K562 (cell line): ENCODE results near the gene RNF128. TPM values are rescaled to one million over a fixed set of nuclear protein-coding genes. Genes with fewer than 3 reads are reported as not detected.

Experiments
- ATAC-seq: fragments of 200-7000 bp; cut with Tn5 transposase; 3 replicates; pipeline ENCODE4 v1.9.1; 2020; ENCODE audit warnings: moderate library complexity
- BruUV-seq: library from RNA; stranded (reverse); fragments of 400-500 nt; replicated peaks from 2 replicates; lab custom pipeline; 2021; lab: Mats Ljungman, UMichigan
- CTCF ChIA-PET: fragments of 300-600 bp; formaldehyde crosslinking; extraction: SDS; loops from one replicate; lab custom pipeline; 2021; ENCODE audit warnings: low intra/inter-chr PET ratio; lab: Yijun Ruan, JAX
- POLR2A ChIA-PET: fragments of 300-600, 350-650 bp; sonication (Branson Sonifier 250); formaldehyde crosslinking; extraction: SDS; loops from one replicate; lab custom pipeline; 2021; ENCODE audit warnings: antibody characterized with exemption, inconsistent platforms; lab: Yijun Ruan, JAX
- DNase-seq, 4 experiments: peaks; one replicate each; pipeline versions ENCODE4 v3.0.0 to v3.0.0-alpha.2; 2011 to 2018; ENCODE audit warnings: low spot score in 3 of 4, mixed read lengths in 3 of 4; ENCODE audit errors: extremely low read depth in 1 of 4
- FAIRE-seq: peaks from 2 replicates; lab custom pipeline; 2011; peaks lifted over from hg19 to GRCh38; lab: Jason Lieb, UNC
- H2AFZ ChIP-seq: 2 replicates; pipeline ENCODE4 v1.6.0; 2011; ENCODE audit warnings: low read depth, low read length, control low read depth, inconsistent platforms
- H3K27ac ChIP-seq: fragments of 200-600 bp; 3 replicates; pipeline ENCODE4 v1.8.0; 2011; ENCODE audit warnings: low read depth, mild to moderate bottlenecking, control low read depth, inconsistent platforms, low read length, moderate library complexity, mixed read lengths; ENCODE audit errors: extremely low read depth
- H3K27me3 ChIP-seq, 2 experiments: fragments of 300-600 bp in 1 of 2; 2 replicates in 1 of 2; 3 replicates in 1 of 2; pipeline versions ENCODE4 v1.6.0 to v1.8.0; 2011; ENCODE audit warnings: inconsistent platforms in 2 of 2, low read length in 2 of 2, mild to moderate bottlenecking in 1 of 2, mixed read lengths in 1 of 2, moderate library complexity in 1 of 2; ENCODE audit not compliant: control insufficient read depth in 2 of 2, insufficient read depth in 2 of 2
- H3K36me3 ChIP-seq: fragments of 300-600 bp; 3 replicates; pipeline ENCODE4 v1.8.0; 2011; ENCODE audit warnings: mild to moderate bottlenecking, low read length, inconsistent platforms; ENCODE audit not compliant: control insufficient read depth, insufficient read depth
- H3K4me1 ChIP-seq, 2 experiments: fragments of 200-600 bp in 1 of 2; replicated peaks in 1 of 2; 2 replicates in 1 of 2; 3 replicates in 1 of 2; pipeline versions ENCODE4 v1.5.1 to v1.8.0; 2011; ENCODE audit warnings: inconsistent platforms in 2 of 2, low read length in 2 of 2, mild to moderate bottlenecking in 1 of 2, mixed read lengths in 1 of 2, moderate library complexity in 1 of 2; ENCODE audit not compliant: control insufficient read depth in 2 of 2, insufficient read depth in 2 of 2
- H3K4me2 ChIP-seq: 2 replicates; pipeline ENCODE4 v1.6.1; 2011; ENCODE audit warnings: low read length, control low read depth, inconsistent platforms, mixed read lengths; ENCODE audit not compliant: insufficient read depth
- H3K4me3 ChIP-seq: fragments of 200-600 bp; sonication (generic), shearing (Covaris generic); 2 replicates; pipeline ENCODE4 v1.5.1; 2016; ENCODE audit warnings: control low read depth, inconsistent platforms
- H3K79me2 ChIP-seq: fragments of 200-600 bp; 3 replicates; pipeline ENCODE4 v1.8.0; 2011; ENCODE audit warnings: low read length, inconsistent platforms; ENCODE audit not compliant: control insufficient read depth, insufficient read depth
- H3K9ac ChIP-seq, 2 experiments: 2 replicates each; pipeline versions ENCODE4 v1.6.0 to v1.6.1; 2011; ENCODE audit warnings: low read depth in 2 of 2, low read length in 2 of 2, control low read depth in 1 of 2, inconsistent platforms in 1 of 2, mild to moderate bottlenecking in 1 of 2, mixed read lengths in 1 of 2; ENCODE audit not compliant: insufficient read depth in 1 of 2
- H3K9me1 ChIP-seq: one replicate; pipeline ENCODE4 v1.6.0; 2011; ENCODE audit warnings: inconsistent platforms, mild to moderate bottlenecking, low read length, moderate library complexity; ENCODE audit not compliant: control insufficient read depth, insufficient read depth
- H3K9me3 ChIP-seq: replicated peaks from 2 replicates; pipeline ENCODE4 v1.5.1; 2011; ENCODE audit warnings: low read depth, low read length, inconsistent platforms; ENCODE audit not compliant: control insufficient read depth, insufficient read depth
- H4K20me1 ChIP-seq: replicated peaks from 2 replicates; pipeline ENCODE4 v1.6.1; 2011; ENCODE audit warnings: low read length, inconsistent platforms, mixed read lengths; ENCODE audit not compliant: control insufficient read depth, insufficient read depth
- DMBX1 ChIP-seq: fragments of 250-450 bp; sonication (Bioruptor Pico); IDR thresholded peaks from 2 replicates; pipeline ENCODE4 v1.8.0; 2022; ENCODE audit warnings: inconsistent platforms, mild to moderate bottlenecking, moderate library complexity, borderline replicate concordance
- EP300 ChIP-seq: IDR thresholded peaks from 2 replicates; pipeline ENCODE4 v1.6.1; 2012; ENCODE audit warnings: low read length, improper control_type of control experiment
- RUNX1 ChIP-seq: sonication (generic); IDR thresholded peaks from 2 replicates; pipeline ENCODE4 v1.6.1; 2016; ENCODE audit warnings: antibody characterized with exemption, low read depth
- SPI1 ChIP-seq: IDR thresholded peaks from 2 replicates; pipeline ENCODE4 v1.6.1; 2011; ENCODE audit warnings: low read depth, low read length, control low read depth, borderline replicate concordance
- ZKSCAN8 ChIP-seq: fragments of 200-800 bp; sonication (Bioruptor generic); IDR thresholded peaks from 2 replicates; pipeline ENCODE4 v1.6.1; 2016; ENCODE audit warnings: missing genetic modification characterization, missing compliant biosample characterization
- ZNF146 ChIP-seq: IDR thresholded peaks from one replicate; pipeline ENCODE4 v1.6.1; 2018; ENCODE audit warnings: missing compliant biosample characterization; ENCODE audit not compliant: unreplicated experiment
- ZNF780A ChIP-seq: fragments of 250-450 bp; sonication (Bioruptor Pico); IDR thresholded peaks from 2 replicates; pipeline ENCODE4 v1.5.0; 2021; ENCODE audit warnings: mild to moderate bottlenecking
- WGBS: fragments of 100-300 bp; shearing (Covaris generic); methylation state at CpG from one replicate; pipeline ENCODE4 v1.1.6; 2016; ENCODE audit warnings: low coverage, mixed read lengths; ENCODE audit not compliant: insufficient coverage; ENCODE audit errors: missing lambda C conversion rate; 5-methylcytosine and 5-hydroxymethylcytosine counted together
- in situ Hi-C: fragments of 300-500 bp; cut with MboI; formaldehyde crosslinking; loops from 4 replicates; pipeline ENCODE4 v1.15.0; 2018; ENCODE audit warnings: inconsistent platforms, mixed read lengths
- intact Hi-C: fragments of 100-400 bp; cut with micrococcal nuclease; formaldehyde crosslinking; loops from 2 replicates; pipeline ENCODE4 v1.14.2; 2022
- polyA plus RNA-seq, 8 experiments: library from polyadenylated mRNA; depleted of rRNA in 4 of 8; stranded (reverse) in 5 of 8; unstranded in 3 of 8; fragments of >200 nt; fragmentation: Nextera tagmentation in 2 of 8; fragmentation: Illumina TruSeq in 1 of 8; extraction: Ambion mirVana in 2 of 8; extraction: Trizol in 1 of 8; gene quantifications; 2 replicates each; pipeline versions ENCODE4 v1.2.1 to v1.2.3, GENCODE V29; 2011 to 2014; ENCODE audit warnings: inconsistent platforms in 1 of 8, missing spikeins in 1 of 8
- total RNA-seq, 7 experiments: library from RNA; depleted of rRNA in 6 of 7; stranded (reverse); fragments of >200 nt in 6 of 7; fragmentation: Illumina TruSeq in 2 of 7; extraction: Trizol in 2 of 7; gene quantifications; 2 replicates each; pipeline versions ENCODE4 v1.2.1 to v1.2.3, GENCODE V29; 2011 to 2021; ENCODE audit warnings: low replicate concordance in 1 of 7
- TF ChIP-seq, protein P1 (sequence below): fragments of 450-650 bp; formaldehyde crosslinking; conservative IDR thresholded peaks from 2 replicates; pipeline ENCODE4 v1.4.0; 2022; ENCODE audit warnings: mild to moderate bottlenecking, missing genetic modification characterization

Gene RNF128
- total and polyA plus RNA-seq, 9 of the 15 experiments (the other 6 are each of a cell fraction or from before 2014, with no cell fraction given): 0.07 TPM; not detected in 8

DNA sequence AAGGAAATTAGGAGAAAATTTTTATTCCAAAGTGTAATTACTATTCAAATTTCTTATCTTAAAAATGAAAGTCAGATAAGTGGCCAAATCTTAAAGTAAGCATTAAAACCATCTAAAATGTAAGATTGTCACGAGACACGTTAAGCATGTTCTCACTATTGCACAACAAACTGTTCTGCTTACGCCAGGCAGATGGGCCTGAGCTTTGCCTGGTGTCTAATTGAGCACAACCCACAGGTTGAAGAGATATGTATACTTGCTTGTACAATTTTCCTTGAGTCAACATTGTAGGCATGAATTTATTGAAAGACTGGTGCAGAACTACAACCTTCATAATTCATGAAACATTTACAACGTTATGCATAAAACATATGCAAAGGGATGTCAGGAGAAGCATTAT, 3.9 kb downstream of the RNF128 start:
- Histone ChIP-seq H3K4me2 (no peak overlapping the region), H4K20me1 (no peaks in the 10 kb centered on the region), H3K36me3 (no peaks in the 10 kb centered on the region), H3K27me3 (peaks cover 0 to 7% of the 10 kb centered on the region in 2 experiments; a peak in 2 of 5 replicates), H3K4me3 (no peak overlapping the region), H3K27ac (no peak overlapping the region), H3K9me1 (no peaks in the 10 kb centered on the region), H3K79me2 (no peaks in the 10 kb centered on the region), H3K9me3 (no peaks in the 10 kb centered on the region), H3K9ac (no peak overlapping the region), H2AFZ (no peak overlapping the region), H3K4me1 (no peaks in the 10 kb centered on the region)
- ChIA-PET CTCF (no interaction called here), POLR2A (no interaction called here)
- in situ Hi-C loops: no loop called here
- no TSS peak for BruUV-seq
- intact Hi-C loops: no loop called here
- FAIRE-seq (no peak), ATAC-seq (no peak), DNase-seq (no peak)
- WGBS: 0% methylated on average over 4 of the region's 4 CpGs
- TF ChIP-seq ZKSCAN8: no peak
- TF ChIP-seq ZNF146 (CRISPR knock-in tag): no peak
- TF ChIP-seq, protein P1, sequence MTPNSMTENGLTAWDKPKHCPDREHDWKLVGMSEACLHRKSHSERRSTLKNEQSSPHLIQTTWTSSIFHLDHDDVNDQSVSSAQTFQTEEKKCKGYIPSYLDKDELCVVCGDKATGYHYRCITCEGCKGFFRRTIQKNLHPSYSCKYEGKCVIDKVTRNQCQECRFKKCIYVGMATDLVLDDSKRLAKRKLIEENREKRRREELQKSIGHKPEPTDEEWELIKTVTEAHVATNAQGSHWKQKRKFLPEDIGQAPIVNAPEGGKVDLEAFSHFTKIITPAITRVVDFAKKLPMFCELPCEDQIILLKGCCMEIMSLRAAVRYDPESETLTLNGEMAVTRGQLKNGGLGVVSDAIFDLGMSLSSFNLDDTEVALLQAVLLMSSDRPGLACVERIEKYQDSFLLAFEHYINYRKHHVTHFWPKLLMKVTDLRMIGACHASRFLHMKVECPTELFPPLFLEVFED (CRISPR knock-in tag): no peak

DNA sequence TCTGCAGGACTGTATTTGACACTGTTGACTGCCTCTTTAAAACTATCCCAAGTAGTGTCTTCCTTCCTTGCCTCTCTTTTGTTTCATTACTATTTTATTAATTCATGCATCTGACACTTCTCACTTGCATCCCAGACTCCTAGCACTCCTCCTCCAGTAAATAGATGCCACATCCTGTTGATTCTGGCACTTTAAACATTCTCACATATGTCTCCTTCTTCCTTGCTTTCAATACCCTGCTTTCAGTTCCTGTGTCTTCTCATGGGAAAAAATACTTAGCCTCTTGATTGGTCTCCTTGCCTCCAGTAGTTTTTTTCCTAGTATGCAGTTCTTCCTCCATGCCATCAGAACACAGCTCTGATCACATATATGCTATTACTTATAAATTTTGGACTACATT, 5.1 kb downstream of the RNF128 start:
- no peak for TF ChIP-seq EP300
- TF ChIP-seq SPI1: no peak
- no peak for TF ChIP-seq RUNX1
- no peak for TF ChIP-seq DMBX1 (CRISPR knock-in tag)
- TF ChIP-seq ZNF780A: no peak
- Histone ChIP-seq H3K79me2 (no peaks in the 10 kb centered on the region), H3K4me3 (no peak overlapping the region), H3K9me1 (no peaks in the 10 kb centered on the region), H2AFZ (no peak overlapping the region), H3K9me3 (no peaks in the 10 kb centered on the region), H4K20me1 (no peaks in the 10 kb centered on the region), H3K4me2 (no peak overlapping the region), H3K9ac (no peak overlapping the region), H3K36me3 (no peaks in the 10 kb centered on the region), H3K4me1 (no peaks in the 10 kb centered on the region), H3K27me3 (peaks cover 0 to 6% of the 10 kb centered on the region in 2 experiments; a peak in 2 of 5 replicates), H3K27ac (no peak overlapping the region)
- intact Hi-C loops: no loop called here
- no peak for FAIRE-seq
- no peak for ATAC-seq
- in situ Hi-C loops: no loop called here
- BruUV-seq: no TSS peak
- POLR2A ChIA-PET: no interaction called here
- no peak for DNase-seq
- CTCF ChIA-PET: no interaction called here
